ENCODE data around the gene STYXL1.

STYXL1 gene

GRCh38 chr7:75981453-75982305 is 66.1 kb downstream of the STYXL1 start:
- no peak for DNase-seq (ENCODE audit: low read depth in 2 of 2, low spot score in 1 of 2)

- DNase-seq (ENCODE audit: low read depth in 2 of 2, low spot score in 1 of 2): no peak
Measured at GRCh38 chr7:75981203-75981452, 66.7 kb downstream of the STYXL1 start.

- DNase-seq (ENCODE audit: low read depth in 2 of 2, low spot score in 1 of 2): no peak
Measured at GRCh38 chr7:75980430-75981202, 67.2 kb downstream of the STYXL1 start.

- no peak for DNase-seq (ENCODE audit: low read depth in 2 of 2, low spot score in 1 of 2)
Measured at GRCh38 chr7:75979759-75980429, 67.9 kb downstream of the STYXL1 start.

GRCh38 chr7:75977743-75978142 is 70.1 kb downstream of the STYXL1 start:
- no peak for DNase-seq (ENCODE audit: low read depth in 2 of 2, low spot score in 1 of 2)

GRCh38 chr7:75971961-75972763 is 75.6 kb downstream of the STYXL1 start:
- DNase-seq (ENCODE audit: low read depth in 2 of 2, low spot score in 1 of 2): no peak

GRCh38 chr7:75971309-75971960 is 76.4 kb downstream of the STYXL1 start:
- DNase-seq (ENCODE audit: low read depth in 2 of 2, low spot score in 1 of 2): no peak

- no peak for DNase-seq (ENCODE audit: low read depth in 2 of 2, low spot score in 1 of 2)
Measured at GRCh38 chr7:75969704-75970498, 77.9 kb downstream of the STYXL1 start.

- no peak for DNase-seq (ENCODE audit: low read depth in 2 of 2, low spot score in 1 of 2)
Measured at GRCh38 chr7:75969182-75969581, 78.6 kb downstream of the STYXL1 start.

GRCh38 chr7:75968561-75969001 is 79.2 kb downstream of the STYXL1 start:
- no peak for DNase-seq (ENCODE audit: low read depth in 2 of 2, low spot score in 1 of 2)

GRCh38 chr7:75968012-75968411 is 79.8 kb downstream of the STYXL1 start:
- DNase-seq (ENCODE audit: low read depth in 2 of 2, low spot score in 1 of 2): no peak

GRCh38 chr7:75967487-75967997 is 80.3 kb downstream of the STYXL1 start:
- DNase-seq (ENCODE audit: low read depth in 2 of 2, low spot score in 1 of 2): no peak

- DNase-seq (ENCODE audit: low read depth in 2 of 2, low spot score in 1 of 2): no peak
Measured at GRCh38 chr7:75967055-75967454, 80.7 kb downstream of the STYXL1 start.

GRCh38 chr7:75966190-75966961 is 81.4 kb downstream of the STYXL1 start:
- no peak for DNase-seq (ENCODE audit: low read depth in 2 of 2, low spot score in 1 of 2)

GRCh38 chr7:75965617-75966016 is 82.2 kb downstream of the STYXL1 start:
- no peak for DNase-seq (ENCODE audit: low read depth in 2 of 2, low spot score in 1 of 2)

GRCh38 chr7:75963381-75963995 is 84.3 kb downstream of the STYXL1 start:
- DNase-seq (ENCODE audit: low read depth in 2 of 2, low spot score in 1 of 2): no peak

- DNase-seq (ENCODE audit: low read depth in 2 of 2, low spot score in 1 of 2): no peak
Measured at GRCh38 chr7:75962607-75963380, 85.0 kb downstream of the STYXL1 start.

GRCh38 chr7:75961218-75961617 is 86.6 kb downstream of the STYXL1 start:
- no peak for DNase-seq (ENCODE audit: low read depth in 2 of 2, low spot score in 1 of 2)

Measured in stimulated activated CD8-positive, alpha-beta memory T cell treated with anti-CD3 and anti-CD28 coated beads, Interleukin-4, amount 100 ng/mL, for 1 hour (primary cell).